Non-pigmented ciliary epithelial cell (primary cell): ENCODE measurements around the gene GRIK3.
"Not testable (repeated sequence)": the region's sequence is repeated elsewhere in the genome, so short reads cannot be mapped to it uniquely, and the experiment has no call there.

Experiments used
- DNase-seq: peaks from one replicate; pipeline ENCODE4 v3.0.0-alpha.2; 2010; ENCODE audit warnings: low read depth

GRIK3 gene

GRCh38 chr1:36783475-36783874 lies 250.8 kb downstream of the GRIK3 start:
- no peak for DNase-seq

DNA sequence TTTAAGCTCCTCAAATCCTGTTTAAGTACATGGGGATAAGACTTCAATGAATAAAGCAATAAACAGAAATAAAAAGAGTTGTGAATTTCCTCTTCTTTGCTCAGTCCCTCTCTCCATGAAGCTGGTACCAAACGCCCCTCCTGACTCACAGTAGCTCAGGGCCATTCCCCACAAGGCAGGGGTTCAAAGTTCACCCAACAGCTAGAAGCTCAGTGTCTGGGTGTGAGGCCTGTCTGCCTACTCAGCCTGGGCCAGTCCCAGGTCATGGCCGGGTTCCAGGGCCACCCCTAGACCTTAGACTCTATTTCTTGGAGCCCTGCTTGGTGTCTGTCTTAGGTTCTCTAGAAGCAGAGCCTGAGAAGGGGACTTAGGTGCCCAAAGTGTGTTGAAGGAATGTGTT lies 251.5 kb downstream of the GRIK3 start:
- DNase-seq = no peak

DNA sequence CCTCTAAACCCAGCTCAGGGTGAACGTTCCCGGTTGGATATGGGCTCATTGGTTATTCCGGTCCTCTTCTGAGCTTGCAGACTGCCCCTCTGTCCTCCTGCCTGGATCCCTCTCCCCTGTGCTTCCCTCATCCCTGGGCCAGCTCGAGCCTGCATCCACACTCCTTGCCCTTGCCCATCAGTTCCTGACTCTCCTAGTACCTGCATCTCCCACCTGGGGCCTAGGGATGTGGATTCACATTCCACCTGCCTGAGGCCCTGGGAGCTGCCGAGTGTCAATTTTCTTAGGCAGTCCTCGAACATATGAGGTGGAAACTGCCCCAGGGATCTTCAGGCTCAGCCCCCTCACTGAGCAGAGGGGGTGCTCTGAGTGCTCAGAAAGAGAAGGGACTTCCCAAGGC lies 252.2 kb downstream of the GRIK3 start:
- DNase-seq = no peak

DNA sequence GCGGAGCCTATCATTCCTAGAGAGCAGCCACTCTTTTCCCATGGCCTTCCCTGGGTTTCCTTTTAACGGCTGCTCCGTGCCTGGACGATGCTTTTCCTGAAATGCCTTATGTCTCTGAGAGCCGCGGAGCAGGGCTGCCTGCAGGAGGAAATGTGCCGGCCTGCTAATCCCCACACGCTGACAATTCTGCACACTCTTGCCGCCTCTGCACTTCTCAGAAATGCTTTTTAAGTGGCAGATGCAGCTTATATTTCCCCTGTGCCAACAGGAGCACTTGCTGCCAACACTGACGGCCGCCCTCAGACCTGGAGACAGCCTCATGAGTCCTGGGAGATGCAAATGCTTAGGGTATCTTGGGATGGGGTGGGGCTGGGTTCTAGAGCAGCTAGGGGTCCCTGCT lies 253.2 kb downstream of the GRIK3 start:
- DNase-seq = no peak

- no peak for DNase-seq
These were observed 255.6 kb downstream of the GRIK3 start for GRCh38 chr1:36778740-36779139.

DNA sequence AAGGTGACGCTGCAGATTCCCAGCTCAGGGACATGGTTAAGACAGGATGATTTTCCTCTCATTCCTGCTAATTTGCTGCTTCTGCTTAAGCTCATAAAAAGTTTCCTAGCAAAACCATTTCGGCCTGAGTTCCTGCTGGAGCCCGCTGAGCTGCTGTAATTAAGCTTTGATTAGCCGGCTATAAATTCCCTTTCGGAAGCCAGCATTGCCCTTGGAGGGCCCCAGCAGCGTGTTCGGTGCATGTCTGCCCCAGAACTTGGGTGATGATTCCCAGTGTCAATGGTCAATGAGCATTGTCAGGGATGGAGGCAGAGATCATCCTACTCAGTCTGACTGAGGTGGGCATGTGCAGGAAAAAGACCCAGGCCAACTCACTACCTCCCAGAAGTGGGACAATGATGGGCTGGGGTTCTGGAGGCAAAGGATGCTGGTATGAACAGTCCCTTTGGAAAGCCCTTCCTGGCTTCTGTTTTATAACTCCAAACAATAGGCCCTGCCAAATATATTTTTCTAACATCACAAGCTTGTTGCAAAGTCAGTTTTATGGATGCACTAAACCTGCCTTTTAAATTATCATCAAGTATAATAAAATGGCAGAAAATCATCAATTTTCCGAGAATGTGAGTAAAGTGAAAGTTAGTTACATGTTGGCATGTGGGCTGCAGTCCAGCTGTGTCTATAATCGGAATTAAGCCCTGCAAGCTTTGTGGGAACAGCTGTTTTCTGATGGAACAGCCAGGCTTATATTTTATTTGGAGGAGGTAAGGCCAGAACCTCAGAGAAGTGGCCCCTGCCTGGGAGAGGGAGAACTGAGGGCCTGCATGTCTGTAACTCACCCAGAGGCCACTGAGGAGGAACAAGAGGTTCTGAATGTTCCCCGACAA lies 257.1 kb downstream of the GRIK3 start:
- no peak for DNase-seq

GRCh38 chr1:36776256-36776655 lies 258.1 kb downstream of the GRIK3 start:
- DNase-seq = no peak

DNA sequence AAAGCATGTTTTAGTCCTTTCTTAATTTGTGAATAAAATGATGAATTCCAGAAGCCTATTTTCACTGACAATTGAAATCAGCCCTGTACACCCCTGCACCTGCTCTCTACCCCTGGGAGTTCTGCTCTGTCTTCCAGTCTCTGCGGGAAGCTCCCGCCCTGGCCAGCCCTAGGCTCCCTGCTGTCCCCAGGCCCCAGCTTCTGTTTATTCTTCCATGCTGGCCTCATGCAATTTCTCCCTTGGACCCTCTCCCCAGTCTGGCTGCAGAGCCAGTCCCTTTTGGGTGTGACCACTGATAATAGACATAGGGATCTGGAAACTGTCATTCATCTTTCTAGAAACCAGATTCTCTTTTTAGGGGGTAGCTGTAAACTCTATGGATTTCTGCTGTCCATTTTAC lies 258.6 kb downstream of the GRIK3 start:
- DNase-seq = no peak

DNA sequence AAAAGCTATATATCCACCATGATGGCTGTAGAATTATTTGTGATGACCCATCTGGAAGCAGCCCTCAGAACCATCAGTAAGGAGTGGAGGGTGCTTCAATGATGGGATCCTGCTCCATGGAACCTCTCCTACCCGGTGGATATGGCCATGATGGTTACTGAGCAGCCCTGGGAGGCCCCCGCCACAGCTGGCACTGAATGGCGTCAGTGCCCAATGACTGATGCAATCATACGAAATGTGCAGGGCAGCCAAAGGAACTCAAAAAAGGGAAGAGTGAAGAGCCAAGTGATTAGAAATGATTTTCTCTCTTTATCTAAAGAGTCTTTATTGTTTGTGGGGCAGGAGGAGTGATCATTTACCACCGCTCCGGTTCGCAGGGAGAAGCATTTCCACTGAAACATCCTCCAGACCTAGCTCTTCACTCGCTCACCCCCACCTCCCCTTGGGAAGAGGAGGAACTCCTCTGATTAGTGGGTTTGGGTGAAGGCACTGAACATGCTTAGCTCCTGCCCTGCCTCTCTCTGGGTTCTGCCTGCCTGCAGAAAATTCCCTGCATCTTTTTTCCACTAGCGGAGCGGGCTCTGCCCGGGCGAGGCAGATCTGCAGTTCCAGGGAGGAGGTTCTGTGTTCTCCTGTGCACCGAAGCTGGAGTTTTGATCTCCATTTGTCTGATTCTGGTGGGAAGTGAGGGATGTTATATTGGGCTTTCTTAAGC lies 260.3 kb downstream of the GRIK3 start:
- no peak for DNase-seq

GRCh38 chr1:36772647-36773495 lies 261.4 kb downstream of the GRIK3 start:
- no peak for DNase-seq

- DNase-seq = no peak
These were observed 262.5 kb downstream of the GRIK3 start for GRCh38 chr1:36771660-36772284.

- no peak for DNase-seq
These were observed 263.1 kb downstream of the GRIK3 start for GRCh38 chr1:36771240-36771639.

DNA sequence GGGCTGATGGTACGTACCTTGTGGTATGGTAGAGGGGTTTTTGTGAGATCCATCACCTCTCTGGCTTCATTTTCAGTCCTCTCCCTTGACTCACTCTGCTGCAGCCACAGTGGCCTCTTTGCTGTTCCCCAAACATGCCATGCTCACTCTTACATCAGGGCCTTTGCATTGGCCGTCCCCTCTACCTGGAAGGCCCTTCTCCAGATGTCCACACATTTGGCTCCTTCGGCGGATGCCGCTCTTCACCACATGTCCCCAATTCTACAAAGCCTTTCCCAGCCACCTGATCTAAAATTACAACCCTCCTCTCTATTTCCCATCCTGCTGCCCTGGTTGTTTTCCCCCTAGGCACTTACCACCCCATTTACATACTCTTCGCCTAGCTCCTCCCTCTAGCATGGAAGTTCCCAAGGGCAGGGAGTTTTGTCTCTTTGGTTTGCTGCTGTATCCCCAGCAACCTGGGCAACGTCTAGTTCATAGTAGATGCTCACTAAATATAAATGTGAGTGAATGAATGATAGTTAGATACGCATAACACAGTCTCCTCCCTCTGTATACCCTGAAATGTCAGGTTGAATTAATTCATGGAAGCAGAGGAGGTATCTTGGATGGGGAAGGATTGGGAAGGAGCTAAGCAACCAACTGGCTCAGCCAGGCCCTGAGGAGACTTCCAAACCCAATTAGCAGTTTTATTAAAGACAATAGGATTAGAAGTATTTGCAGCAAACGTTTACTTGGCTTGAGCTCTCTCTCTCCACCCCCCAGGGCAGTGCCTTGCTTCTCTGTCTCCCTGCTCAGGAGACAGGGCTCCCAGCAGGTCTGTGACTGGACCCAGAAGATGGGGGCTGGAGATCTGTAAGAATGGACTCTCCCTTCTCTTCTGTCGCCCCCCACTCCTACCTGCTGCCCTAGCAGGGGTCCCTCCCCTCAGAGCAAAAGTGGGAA lies 264.2 kb downstream of the GRIK3 start:
- no peak for DNase-seq

DNA sequence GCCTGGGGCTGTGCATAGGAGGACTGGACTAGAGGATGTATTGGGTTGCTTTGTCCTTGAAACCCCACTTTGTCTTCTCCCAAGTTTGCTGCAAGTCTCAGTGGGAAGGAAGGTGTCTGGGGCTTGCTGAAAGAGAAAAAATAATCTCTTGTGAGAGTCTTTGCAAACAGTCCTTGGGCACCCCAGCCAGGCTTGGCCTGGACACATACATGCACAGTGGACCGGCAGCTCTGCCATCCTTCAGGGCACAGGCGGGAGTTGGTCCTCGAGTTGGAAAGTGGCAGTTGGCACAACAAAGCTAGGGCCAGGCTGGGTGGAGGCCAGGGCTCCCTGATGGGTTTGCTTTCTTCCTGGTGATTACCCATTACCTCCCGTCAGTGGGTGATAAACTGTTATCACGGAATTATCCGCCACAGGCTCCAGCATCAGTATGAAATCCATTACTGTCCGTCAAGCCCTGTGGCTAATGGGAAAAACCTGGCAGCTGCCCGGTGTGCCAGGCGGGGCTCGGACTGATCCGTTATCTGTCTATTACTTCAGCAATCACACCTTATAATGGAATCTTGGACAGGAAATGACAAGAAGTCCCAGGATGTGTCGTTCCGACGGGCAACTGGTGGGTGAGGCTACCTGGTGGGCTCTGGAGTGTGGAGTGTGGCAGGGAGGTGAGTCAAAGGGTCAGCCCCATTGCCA lies 265.7 kb downstream of the GRIK3 start:
- no peak for DNase-seq

DNA sequence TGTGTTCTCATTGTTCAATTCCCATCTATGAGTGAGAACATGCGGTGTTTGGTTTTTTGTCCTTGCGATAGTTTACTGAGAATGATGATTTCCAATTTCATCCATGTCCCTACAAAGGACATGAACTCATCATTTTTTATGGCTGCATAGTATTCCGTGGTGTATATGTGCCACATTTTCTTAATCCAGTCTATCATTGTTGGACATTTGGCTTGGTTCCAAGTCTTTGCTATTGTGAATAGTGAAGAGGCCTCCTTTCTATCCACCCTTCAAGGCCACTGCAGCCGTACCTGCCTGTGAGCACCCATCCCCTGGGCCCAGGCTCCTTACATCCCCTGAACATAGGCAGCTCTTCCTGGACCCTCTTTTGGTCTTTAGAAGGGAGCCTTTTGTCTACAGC lies 266.9 kb downstream of the GRIK3 start:
- DNase-seq = not testable (repeated sequence)

DNA sequence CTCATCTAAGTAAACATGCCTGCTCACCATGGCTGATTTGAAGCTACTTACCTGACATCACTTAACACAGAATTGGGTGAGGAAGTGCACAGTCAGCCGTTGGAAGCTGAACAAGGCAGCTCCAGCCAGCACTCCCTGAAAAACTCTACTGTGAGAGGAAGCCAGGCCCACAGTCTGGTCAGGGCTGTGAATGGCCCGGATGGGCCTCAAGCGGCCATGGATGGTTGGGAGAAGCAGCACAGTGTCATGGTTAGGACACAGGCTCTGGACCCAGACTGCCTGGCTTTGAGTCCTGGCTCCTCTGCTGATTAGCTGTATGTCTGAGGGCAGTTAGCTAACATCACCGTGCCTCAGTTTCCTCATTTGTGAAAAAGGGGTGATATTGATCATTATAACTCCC lies 267.8 kb downstream of the GRIK3 start:
- no peak for DNase-seq

DNA sequence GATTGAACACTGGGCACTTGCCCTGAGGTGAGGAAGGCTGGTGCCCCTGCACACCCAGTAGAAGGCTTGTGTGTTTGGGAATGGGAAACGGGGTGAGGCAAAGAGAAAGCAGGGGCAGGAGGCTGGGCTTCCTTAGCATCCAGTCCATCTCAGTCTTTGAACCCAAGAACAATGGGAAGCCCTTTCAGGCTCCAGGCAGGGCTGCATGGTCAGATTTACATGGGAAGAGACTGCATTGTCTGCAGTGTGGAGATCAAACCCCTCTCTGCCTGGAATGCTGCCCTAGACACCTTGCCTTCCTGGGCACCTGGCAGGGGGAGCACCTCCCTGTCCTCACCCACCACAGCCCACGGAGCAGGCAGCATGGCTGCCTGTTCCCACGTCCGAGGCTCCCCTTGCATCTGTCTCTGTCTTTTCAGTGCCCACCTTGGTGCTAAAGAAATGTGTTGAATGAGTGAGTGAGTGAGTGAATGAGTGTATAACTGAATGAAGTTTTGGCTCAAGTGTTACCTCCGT lies 268.5 kb downstream of the GRIK3 start:
- DNase-seq = no peak

- DNase-seq = no peak
These were observed 269.5 kb downstream of the GRIK3 start for GRCh38 chr1:36764798-36765197.

- no peak for DNase-seq
These were observed 270.5 kb downstream of the GRIK3 start for GRCh38 chr1:36763771-36764170.

DNA sequence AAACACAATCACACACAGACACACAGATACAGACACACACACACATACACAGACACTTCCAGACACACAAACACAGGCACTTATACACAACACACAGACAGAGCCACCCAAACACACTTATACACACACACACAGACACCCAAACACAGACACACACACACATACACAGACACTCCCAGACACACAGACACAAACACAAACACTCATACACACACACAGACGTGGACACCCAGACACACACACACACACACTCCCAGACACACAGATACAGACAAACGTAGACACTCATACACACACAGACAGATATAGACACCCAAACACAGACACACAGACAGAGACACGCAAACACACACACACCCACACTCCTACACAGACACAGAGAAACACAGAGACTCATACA lies 272.1 kb downstream of the GRIK3 start:
- no peak for DNase-seq
